RWPE2 (cell line): ENCODE measurements around the gene CAMK1D.
"Not testable (repeated sequence)": the region's sequence is repeated elsewhere in the genome, so short reads cannot be mapped to it uniquely, and the experiment has no call there.

ENCODE experiments used
- ATAC-seq: fragments of 200-7000 bp; cut with Tn5 transposase; 3 replicates; pipeline ENCODE4 v1.9.1; 2021; ENCODE audit warnings: low read depth
- DNase-seq: peaks from one replicate; pipeline ENCODE4 v3.0.0-alpha.2; 2020; ENCODE audit warnings: low spot score
- H3K27ac ChIP-seq: fragments of 450-650 bp; 2 replicates; pipeline ENCODE4 v1.5.1; 2017; ENCODE audit warnings: mild to moderate bottlenecking; ENCODE audit not compliant: poor library complexity, severe bottlenecking
- H3K27me3 ChIP-seq: fragments of 250-450 bp; sonication (Bioruptor Pico); 2 replicates; pipeline ENCODE4 v1.5.1; 2021; ENCODE audit warnings: mild to moderate bottlenecking, moderate library complexity; ENCODE audit not compliant: insufficient read depth, poor library complexity, severe bottlenecking
- H3K36me3 ChIP-seq: fragments of 250-450 bp; sonication (Bioruptor Pico); 2 replicates; pipeline ENCODE4 v1.5.1; 2020; ENCODE audit warnings: low read depth, mild to moderate bottlenecking, moderate library complexity
- H3K4me1 ChIP-seq: fragments of 250-450 bp; sonication (Bioruptor Pico); 2 replicates; pipeline ENCODE4 v1.5.1; 2021; ENCODE audit warnings: mild to moderate bottlenecking, moderate library complexity; ENCODE audit not compliant: insufficient read depth, poor library complexity, severe bottlenecking
- H3K4me3 ChIP-seq: fragments of 250-450 bp; sonication (Bioruptor Pico); 2 replicates; pipeline ENCODE4 v1.5.1; 2021; ENCODE audit warnings: mild to moderate bottlenecking, moderate library complexity; ENCODE audit not compliant: severe bottlenecking
- H3K9me3 ChIP-seq: fragments of 250-450 bp; sonication (Bioruptor Pico); 2 replicates; pipeline ENCODE4 v1.5.1; 2021; ENCODE audit warnings: mild to moderate bottlenecking, moderate library complexity; ENCODE audit not compliant: severe bottlenecking
- TF ChIP-seq, protein P1 (sequence below): fragments of 450-650 bp; IDR thresholded peaks from one replicate; pipeline ENCODE4 v1.5.1; 2017; ENCODE audit warnings: mild to moderate bottlenecking, moderate library complexity; ENCODE audit not compliant: poor library complexity, severe bottlenecking

Gene CAMK1D

DNA sequence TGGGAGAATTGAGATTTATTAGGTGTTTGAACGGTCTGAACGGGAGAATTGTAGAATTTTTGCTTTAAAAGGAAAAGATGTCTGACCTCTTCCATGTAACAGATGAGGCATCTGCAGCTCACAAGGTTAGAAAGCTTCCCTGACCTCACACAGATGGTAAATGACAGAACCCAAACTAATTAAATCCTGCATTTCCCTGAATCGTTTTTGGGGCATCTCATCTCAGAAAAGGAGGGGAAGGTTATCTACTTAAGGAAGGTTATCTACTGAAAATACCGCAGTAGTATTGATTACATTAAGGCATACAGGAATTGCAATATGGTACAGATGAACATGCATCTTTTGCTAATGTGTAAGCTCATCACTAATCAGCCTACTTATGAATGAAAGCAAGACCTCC lies 373.9 kb downstream of the CAMK1D start:
- Histone ChIP-seq H3K4me3 (no peak overlapping the region), H3K36me3 (no peaks in the 10 kb centered on the region), H3K9me3 (no peaks in the 10 kb centered on the region), H3K27ac (no peak overlapping the region), H3K27me3 (no peaks in the 10 kb centered on the region), H3K4me1 (peaks cover 34% of the 10 kb centered on the region)
- ATAC-seq (no peak), DNase-seq (no peak)
- TF ChIP-seq, protein P1, sequence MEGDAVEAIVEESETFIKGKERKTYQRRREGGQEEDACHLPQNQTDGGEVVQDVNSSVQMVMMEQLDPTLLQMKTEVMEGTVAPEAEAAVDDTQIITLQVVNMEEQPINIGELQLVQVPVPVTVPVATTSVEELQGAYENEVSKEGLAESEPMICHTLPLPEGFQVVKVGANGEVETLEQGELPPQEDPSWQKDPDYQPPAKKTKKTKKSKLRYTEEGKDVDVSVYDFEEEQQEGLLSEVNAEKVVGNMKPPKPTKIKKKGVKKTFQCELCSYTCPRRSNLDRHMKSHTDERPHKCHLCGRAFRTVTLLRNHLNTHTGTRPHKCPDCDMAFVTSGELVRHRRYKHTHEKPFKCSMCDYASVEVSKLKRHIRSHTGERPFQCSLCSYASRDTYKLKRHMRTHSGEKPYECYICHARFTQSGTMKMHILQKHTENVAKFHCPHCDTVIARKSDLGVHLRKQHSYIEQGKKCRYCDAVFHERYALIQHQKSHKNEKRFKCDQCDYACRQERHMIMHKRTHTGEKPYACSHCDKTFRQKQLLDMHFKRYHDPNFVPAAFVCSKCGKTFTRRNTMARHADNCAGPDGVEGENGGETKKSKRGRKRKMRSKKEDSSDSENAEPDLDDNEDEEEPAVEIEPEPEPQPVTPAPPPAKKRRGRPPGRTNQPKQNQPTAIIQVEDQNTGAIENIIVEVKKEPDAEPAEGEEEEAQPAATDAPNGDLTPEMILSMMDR: no peak

DNA sequence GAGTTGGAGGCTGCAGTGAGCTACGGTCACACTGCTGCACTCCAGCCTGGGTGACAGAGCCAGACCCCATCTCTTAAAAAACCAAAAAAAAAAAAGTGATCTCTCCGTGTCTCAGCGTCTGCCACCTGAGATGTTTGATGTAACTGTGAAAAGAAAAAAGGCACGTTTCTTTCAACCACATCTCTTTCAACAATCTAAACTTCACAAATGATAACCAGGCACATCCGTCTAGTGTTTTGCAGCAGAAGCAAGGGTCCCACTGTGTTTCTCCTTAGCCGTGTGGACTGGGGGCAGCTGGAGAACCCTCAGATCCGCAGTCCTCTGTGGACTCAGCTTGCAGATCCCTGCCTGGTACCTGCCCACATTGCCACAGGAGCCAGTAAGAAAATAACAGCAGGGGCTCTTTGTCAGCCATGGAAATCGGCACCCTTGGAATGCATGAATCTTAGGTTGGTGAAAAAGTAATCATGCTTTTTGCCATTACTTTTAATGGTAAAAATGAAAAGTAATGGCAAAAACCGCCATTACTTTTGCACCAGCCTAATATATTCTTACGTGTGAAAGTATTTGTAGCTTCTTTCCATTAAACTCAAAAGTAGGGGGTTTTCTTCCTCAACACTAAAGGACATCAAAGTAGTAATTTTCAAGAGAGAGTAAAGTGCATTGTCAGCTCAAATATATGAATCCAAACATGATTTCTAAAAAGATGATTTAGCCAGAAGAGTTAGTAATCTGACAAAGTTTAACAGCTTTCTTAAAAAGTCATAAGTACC lies 375.6 kb downstream of the CAMK1D start:
- Histone ChIP-seq H3K36me3 (no peaks in the 10 kb centered on the region), H3K9me3 (no peaks in the 10 kb centered on the region), H3K27ac (no peak overlapping the region), H3K4me3 (no peak overlapping the region), H3K27me3 (no peaks in the 10 kb centered on the region), H3K4me1 (peaks cover 16% of the 10 kb centered on the region)
- DNase-seq: no peak
- TF ChIP-seq, protein P1: no peak
- ATAC-seq: no peak

DNA sequence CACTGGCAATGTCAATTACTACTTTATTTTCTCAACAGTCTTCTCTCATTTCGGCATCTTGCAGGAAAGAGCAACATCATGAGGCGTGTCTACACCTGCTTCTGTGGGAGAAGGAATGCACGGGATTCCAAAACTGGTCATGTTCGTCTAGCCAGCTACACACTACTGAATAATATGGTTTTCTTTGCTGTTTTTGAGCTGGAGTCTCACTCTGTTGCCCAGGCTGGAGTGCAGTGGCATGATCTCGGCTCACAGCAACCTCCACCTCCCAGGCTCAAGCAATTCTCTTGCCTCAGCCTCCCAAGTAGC lies 376.2 kb downstream of the CAMK1D start:
- not testable (repeated sequence) for H3K9me3 ChIP-seq, DNase-seq, H3K27me3 ChIP-seq, H3K36me3 ChIP-seq, H3K4me3 ChIP-seq, H3K27ac ChIP-seq
- H3K4me1 ChIP-seq: peaks cover 13% of the 10 kb centered on the region
- ATAC-seq: peak; percentile 76

DNA sequence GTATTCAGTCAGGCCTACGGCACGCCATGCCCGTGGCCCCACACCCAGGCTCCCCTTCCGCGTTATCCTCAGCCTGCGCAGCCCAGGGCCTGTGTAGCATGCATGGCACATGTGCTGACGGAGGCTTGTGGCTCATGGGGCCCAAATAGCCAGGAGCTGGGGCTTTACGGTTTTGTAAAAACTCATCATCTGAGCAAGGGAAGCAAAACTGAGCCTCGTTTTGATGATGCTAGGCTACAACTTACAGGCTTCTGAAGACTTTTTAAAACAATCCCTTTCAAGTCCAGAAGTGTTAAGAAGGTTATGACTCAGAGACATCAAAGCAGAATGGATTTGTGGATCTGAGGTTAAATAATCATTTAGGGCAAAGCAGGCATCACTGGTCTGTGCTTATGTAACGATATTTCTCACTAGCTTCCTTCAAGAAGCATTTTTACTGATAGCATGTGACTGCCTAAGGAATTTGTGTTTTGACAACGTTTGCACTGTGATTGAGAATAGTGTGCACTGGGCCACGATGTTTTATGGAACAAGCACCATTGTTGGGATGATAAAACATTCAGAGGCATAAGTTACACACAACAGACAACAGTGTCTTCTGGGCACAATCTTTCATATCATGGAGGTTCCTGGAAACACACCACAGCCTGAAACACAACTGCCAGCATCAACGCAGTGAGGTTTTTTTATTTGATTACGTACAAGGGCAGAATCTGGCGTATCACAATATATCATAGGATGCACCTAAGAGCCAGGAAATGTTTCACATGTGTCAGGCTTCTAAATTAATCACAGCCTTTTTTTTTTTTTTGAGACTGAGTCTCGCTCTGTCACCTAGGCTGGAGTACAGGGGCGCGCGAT lies 377.9 kb downstream of the CAMK1D start:
- Histone ChIP-seq H3K4me3 (no peak overlapping the region), H3K27ac (no peak overlapping the region), H3K27me3 (no peaks in the 10 kb centered on the region), H3K9me3 (no peaks in the 10 kb centered on the region), H3K4me1 (peaks cover 6% of the 10 kb centered on the region), H3K36me3 (no peaks in the 10 kb centered on the region)
- ATAC-seq (no peak; the same call in 2 of the 3 replicates), DNase-seq (no peak)
- TF ChIP-seq, protein P1: no peak

DNA sequence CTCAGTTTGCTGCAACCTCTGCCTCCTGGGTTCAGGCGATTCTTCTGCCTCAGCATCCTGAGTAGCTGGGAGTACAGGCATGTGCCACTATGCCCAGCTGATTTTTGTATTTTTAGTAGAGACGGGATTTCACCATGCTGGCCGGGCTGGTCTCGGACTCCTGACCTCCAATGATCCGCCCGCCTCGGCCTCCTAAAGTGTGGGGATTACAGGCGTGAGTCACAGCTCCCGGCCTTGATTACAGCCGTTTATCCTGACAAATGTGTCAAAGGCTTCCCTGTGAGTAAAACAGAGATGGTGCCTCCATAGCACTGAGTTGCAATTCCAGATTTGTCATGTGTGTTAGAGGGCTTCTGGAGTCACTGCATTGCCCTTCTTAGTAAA lies 378.5 kb downstream of the CAMK1D start:
- no peaks in the 10 kb centered on the region for H3K9me3 ChIP-seq
- no peak overlapping the region for H3K27ac ChIP-seq
- peaks cover 6% of the 10 kb centered on the region for H3K4me1 ChIP-seq
- DNase-seq: no peak
- TF ChIP-seq, protein P1: no peak
- no peak overlapping the region for H3K4me3 ChIP-seq
- no peaks in the 10 kb centered on the region for H3K27me3 ChIP-seq
- H3K36me3 ChIP-seq: no peaks in the 10 kb centered on the region
- peak; percentile 29; the same call in 1 of the 3 replicates for ATAC-seq
